ENCODE data around the gene IL18R1.
A peak's percentile ranks its signal among the peaks of the same experiment; 100 is the strongest.

IL18R1 gene

DNA sequence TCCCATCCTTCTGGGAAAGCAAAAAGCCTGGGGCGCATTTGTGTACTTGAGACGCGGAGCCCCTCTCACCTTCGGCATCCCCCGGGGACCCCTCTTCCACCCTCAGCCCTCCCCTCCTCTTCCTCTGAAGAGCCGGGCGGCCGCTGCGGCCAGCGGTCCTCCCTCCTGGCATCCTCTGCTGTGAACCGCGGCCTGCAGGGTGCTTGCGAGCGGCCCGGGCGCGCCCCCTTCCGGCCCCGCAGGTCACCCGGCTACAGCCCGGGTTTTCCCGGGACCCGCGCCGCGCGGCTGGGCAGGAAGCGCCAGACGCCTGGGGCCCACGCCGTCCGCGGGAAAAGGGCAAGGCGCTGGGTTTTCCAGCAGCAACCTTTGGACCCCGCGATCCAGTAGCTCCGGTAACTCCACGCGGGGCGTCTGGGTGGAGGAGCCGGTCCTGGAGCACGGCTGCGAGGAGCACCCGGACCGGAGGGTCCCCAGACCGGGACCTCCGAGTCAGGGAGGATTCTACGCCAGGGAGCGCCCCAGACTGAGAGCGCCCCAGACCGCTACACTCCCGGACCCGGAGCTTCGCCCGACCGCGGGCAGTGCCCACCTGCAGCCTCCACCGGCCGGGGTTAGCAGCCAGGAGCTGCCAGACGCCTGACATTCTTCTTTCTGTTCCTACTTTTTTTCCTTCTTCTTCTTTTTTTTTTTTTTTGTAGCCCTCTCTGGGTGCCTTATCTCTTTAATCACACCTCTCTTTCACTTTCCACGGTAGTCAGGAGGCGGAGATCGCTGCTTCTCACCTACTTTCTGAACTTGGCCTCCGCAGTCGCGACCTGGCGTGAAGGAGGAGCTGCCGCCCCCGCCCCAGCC, at the start of gene IL18R1:
Gene IL18R1, plus strand, starts transcription at position 271 of the 855 bp plus-strand sequence. CDS start 6,865 bp downstream, outside the sequence.
- peak; percentile 95 for TF ChIP-seq CTCF (IDR thresholded peaks at IDR 0.05; ENCODE audit: poor library complexity, severe bottlenecking)
- Histone ChIP-seq H3K27me3 (ENCODE audit: insufficient read depth, poor library complexity, severe bottlenecking) (no peaks in the 10 kb centered on the region), H3K36me3 (ENCODE audit: low read depth) (no peaks in the 10 kb centered on the region), H3K4me1 (ENCODE audit: insufficient read depth, poor library complexity, severe bottlenecking) (peaks cover 4% of the 10 kb centered on the region), H3K9me3 (ENCODE audit: severe bottlenecking) (no peaks in the 10 kb centered on the region), H3K4me3 (ENCODE audit: severe bottlenecking) (peak within 1 kb of the TSS; percentile 73), H3K27ac (ENCODE audit: poor library complexity, severe bottlenecking) (no peak within 1 kb of the TSS)
- ATAC-seq (ENCODE audit: low read depth) (peak; percentile 97), DNase-seq (ENCODE audit: low spot score) (peak; percentile 74)

GRCh38 chr2:102306125-102306524, 49.5 kb upstream of the IL18R1 start:
- no peak overlapping the region for H3K27ac ChIP-seq (ENCODE audit: poor library complexity, severe bottlenecking)
- no peak for TF ChIP-seq CTCF (IDR thresholded peaks at IDR 0.05; ENCODE audit: poor library complexity, severe bottlenecking)
- no peaks in the 10 kb centered on the region for H3K4me1 ChIP-seq (ENCODE audit: insufficient read depth, poor library complexity, severe bottlenecking)

DNA sequence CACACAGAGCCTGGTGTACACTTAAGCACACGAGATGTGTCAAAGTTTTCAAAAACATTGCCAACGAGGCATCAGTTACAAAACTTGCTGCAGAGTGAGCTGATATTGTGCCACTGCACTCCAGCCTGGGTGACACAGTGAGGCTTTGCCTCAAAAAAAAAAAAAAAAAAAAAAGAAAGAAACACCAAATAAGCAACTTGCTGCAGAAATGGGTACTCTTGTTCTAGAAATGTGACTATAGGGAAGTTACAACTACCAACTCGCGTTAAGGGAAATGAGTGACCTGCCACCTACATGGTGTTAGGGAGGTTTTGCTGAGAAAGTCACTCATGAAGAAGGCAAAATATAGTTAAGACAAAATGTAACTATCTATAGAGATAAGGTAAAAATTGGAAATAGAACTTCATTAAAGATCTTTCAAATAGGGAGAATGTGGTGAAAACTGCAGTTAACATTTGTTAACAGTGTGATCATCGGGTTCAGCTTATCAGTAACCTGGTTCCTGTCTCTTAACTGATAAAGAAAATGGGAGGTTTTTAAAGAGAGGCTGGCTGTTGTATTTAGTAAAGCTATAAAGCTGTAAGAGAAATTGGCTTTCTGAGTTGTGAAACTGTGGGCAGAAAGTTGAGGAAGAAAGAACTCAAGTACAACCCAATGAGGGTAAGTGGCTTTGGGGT, 44.5 kb upstream of the IL18R1 start, which contains the start of gene IL1RL1:
Gene IL1RL1, plus strand, starts transcription at position 600 of the 677 bp plus-strand sequence. CDS start 26,702 bp downstream, outside the sequence.
- ATAC-seq (ENCODE audit: low read depth) (no peak), DNase-seq (ENCODE audit: low spot score) (no peak)
- no peaks in the 10 kb centered on the region for H3K36me3 ChIP-seq (ENCODE audit: low read depth)
- no peaks in the 10 kb centered on the region for H3K9me3 ChIP-seq (ENCODE audit: severe bottlenecking)
- no peaks in the 10 kb centered on the region for H3K27me3 ChIP-seq (ENCODE audit: insufficient read depth, poor library complexity, severe bottlenecking)
- H3K27ac ChIP-seq (ENCODE audit: poor library complexity, severe bottlenecking): no peak within 1 kb of the TSS
- H3K4me3 ChIP-seq (ENCODE audit: severe bottlenecking): no peak within 1 kb of the TSS
- H3K4me1 ChIP-seq (ENCODE audit: insufficient read depth, poor library complexity, severe bottlenecking): peaks cover 16% of the 10 kb centered on the region
- TF ChIP-seq CTCF (IDR thresholded peaks at IDR 0.05; ENCODE audit: poor library complexity, severe bottlenecking): no peak

More at GRCh38 chr2:102306125-102306524, 49.5 kb upstream of the IL18R1 start:
- ATAC-seq (ENCODE audit: low read depth): no peak
- no peaks in the 10 kb centered on the region for H3K9me3 ChIP-seq (ENCODE audit: severe bottlenecking)
- H3K36me3 ChIP-seq (ENCODE audit: low read depth): no peaks in the 10 kb centered on the region
- H3K4me3 ChIP-seq (ENCODE audit: severe bottlenecking): no peak overlapping the region
- DNase-seq (ENCODE audit: low spot score): no peak
- H3K27me3 ChIP-seq (ENCODE audit: insufficient read depth, poor library complexity, severe bottlenecking): no peaks in the 10 kb centered on the region

DNA sequence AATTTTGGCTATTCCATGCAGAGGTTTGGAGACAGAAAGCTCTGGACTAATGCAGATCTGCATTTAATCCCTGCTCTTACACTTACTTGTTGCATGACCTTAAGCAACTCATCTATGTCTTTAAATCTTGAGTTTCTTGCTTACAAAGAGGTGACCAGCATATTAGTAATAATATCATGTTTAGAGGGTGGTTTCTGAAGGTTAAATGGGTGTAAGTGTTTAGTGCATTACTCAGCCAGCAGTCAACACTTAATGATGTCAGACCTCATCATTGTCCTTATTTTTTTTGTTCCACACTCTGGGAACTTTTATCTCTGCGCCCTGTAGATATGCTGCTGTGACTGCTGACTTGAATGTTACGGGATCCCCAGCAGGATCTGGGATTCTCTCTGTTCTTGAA, 42.6 kb upstream of the IL18R1 start:
- ATAC-seq (ENCODE audit: low read depth) (peak; percentile 91), DNase-seq (ENCODE audit: low spot score) (no peak)
- Histone ChIP-seq H3K4me3 (ENCODE audit: severe bottlenecking) (no peak overlapping the region), H3K4me1 (ENCODE audit: insufficient read depth, poor library complexity, severe bottlenecking) (peaks cover 31% of the 10 kb centered on the region), H3K9me3 (ENCODE audit: severe bottlenecking) (no peaks in the 10 kb centered on the region), H3K27ac (ENCODE audit: poor library complexity, severe bottlenecking) (no peak overlapping the region), H3K36me3 (ENCODE audit: low read depth) (no peaks in the 10 kb centered on the region), H3K27me3 (ENCODE audit: insufficient read depth, poor library complexity, severe bottlenecking) (no peaks in the 10 kb centered on the region)
- TF ChIP-seq CTCF (IDR thresholded peaks at IDR 0.05; ENCODE audit: poor library complexity, severe bottlenecking): no peak
